A549 treated with GW870086 at 1 μM for 4 hours (cell line): Measurements from ENCODE around the gene STARD10. TPM values are rescaled to one million over a fixed set of nuclear protein-coding genes. Genes with fewer than 3 reads are reported as not detected.

Experiments
- total RNA-seq: library from RNA; stranded (reverse); fragments of 200-300 nt; extraction: Qiagen RNA extraction; gene quantifications from 5 replicates; pipeline ENCODE4 v1.2.3, GENCODE V29; 2022; ENCODE audit warnings: low read depth

STARD10 gene
- total RNA-seq: 12.2 to 19.9 TPM (median 17.5 TPM) in 5 replicates

GRCh38 chr11:72793425-72794367 lies at the start of gene STARD10:
Gene STARD10, minus strand, starts transcription at chr11:72794047. Its CDS starts 12,866 bp downstream, at chr11:72781181.

GRCh38 chr11:72814286-72815109 lies 20.7 kb upstream of the STARD10 start, which contains the start of gene ATG16L2:
Gene ATG16L2, plus strand, starts transcription at chr11:72814411. Its CDS starts 35 bp downstream, at chr11:72814446.

GRCh38 chr11:72752088-72752914 lies 41.5 kb downstream of the STARD10 start, which contains the start of gene ARAP1:
Gene ARAP1, minus strand, starts transcription at chr11:72752408. Its CDS starts 25,280 bp downstream, at chr11:72727128.

Other genes starting within 250 kb of the STARD10 start
- gene PDE2A, start 119.6 kb downstream of the STARD10 start, total RNA-seq: 1.2 to 2.3 TPM (median 1.9 TPM) in 5 replicates
- 24.1 to 30.8 TPM (median 26.3 TPM) in 5 replicates for gene ARAP1, start 41.6 kb downstream of the STARD10 start, total RNA-seq
- gene ATG16L2, start 20.4 kb upstream of the STARD10 start, total RNA-seq: 2.4 to 4.4 TPM (median 3.4 TPM) in 5 replicates